GM18870 (cell line): Measurements from ENCODE around the gene HDAC7.

Experiments
- ATAC-seq: cut with Tn5 transposase; IDR thresholded peaks from one replicate; pipeline ENCODE4 v1.9.1; 2021; ENCODE audit warnings: moderate library complexity; ENCODE audit not compliant: unreplicated experiment

Gene HDAC7

DNA sequence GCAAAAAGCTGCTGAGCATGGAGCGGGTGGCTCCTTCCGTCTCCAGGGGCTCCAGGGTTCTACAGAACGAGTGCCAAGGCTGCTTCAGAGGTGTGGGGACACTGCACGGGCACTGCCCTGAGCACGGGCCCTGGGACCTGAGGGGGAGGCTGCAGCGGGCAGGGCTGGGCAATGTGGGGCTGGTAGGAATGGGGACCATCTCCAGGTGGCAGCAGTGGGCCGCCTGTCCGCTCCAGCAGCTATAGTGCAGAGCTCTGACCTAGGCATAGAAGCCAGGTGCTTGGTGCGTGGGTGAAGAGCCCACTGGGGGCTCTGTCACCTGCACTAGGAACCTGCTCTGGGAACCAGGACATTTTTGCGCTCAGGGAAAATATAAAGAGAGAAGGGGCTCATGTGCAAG, 22.3 kb downstream of the HDAC7 start:
- ATAC-seq, result no peak

DNA sequence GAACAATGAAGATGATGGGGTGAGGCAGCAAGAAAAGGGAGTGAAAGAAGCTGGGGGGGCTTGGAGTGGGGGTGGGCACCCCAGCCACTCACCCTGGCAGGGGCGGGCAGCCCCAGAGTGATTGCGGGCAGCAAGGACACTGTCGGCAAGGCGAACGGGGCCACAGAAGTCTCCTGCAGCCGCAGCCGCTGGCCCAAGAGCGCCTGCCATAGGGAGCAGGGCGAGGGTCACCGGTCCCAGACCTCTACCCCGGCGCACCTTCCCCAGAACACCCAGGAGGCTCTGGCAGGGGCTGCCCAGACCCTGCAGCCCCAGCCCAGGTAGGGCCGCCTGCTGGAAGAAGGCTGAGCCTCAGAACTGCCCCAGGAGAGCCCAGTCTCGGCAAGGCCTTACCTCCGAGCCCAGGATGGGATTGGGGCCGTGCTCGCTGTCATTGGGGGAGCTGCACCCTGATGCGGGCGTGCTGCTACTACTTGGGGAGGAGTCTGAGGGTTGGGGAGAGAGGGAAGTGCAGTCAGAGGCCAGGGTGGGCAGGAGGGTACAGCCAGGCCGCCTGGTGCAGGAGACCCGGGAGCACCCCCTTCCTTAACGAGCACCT, 23.8 kb downstream of the HDAC7 start:
- ATAC-seq, result no peak

DNA sequence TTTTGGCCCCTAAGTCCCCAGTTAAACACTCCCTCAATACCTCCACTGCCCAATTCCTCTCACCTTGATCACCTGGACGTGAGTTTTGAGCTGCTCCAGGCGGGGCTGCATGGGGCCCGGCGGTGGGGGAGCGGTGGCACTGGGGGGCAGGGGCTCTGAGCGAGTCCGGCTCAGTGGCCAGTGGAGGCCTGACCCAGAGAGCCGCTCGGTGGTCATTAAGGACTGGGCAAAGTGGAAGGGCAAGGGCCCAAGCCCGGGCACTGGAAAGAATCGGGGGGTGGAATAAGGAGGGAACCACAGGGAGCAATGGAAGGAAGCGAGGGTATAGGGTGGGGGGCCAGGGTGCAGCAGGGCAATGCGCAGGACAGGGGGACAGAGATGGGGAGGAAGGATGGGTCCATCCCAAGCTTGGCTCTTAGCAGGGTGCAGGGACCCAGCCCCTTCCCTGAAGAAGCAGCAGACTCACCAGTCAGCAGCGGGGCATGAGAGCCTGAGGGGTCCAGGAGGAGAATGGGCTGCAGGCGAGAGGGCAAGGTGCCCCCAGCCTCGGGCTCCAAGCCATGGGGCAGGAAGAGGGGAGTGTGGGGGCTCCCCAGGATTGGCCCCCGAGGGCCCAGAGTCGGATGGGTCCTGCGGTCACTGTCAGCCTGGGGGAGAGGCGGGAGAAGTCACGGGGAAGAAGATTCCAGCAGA, 24.4 kb downstream of the HDAC7 start:
- no peak for ATAC-seq

GRCh38 chr12:47794679-47795078, 25.0 kb downstream of the HDAC7 start:
- no peak for ATAC-seq

DNA sequence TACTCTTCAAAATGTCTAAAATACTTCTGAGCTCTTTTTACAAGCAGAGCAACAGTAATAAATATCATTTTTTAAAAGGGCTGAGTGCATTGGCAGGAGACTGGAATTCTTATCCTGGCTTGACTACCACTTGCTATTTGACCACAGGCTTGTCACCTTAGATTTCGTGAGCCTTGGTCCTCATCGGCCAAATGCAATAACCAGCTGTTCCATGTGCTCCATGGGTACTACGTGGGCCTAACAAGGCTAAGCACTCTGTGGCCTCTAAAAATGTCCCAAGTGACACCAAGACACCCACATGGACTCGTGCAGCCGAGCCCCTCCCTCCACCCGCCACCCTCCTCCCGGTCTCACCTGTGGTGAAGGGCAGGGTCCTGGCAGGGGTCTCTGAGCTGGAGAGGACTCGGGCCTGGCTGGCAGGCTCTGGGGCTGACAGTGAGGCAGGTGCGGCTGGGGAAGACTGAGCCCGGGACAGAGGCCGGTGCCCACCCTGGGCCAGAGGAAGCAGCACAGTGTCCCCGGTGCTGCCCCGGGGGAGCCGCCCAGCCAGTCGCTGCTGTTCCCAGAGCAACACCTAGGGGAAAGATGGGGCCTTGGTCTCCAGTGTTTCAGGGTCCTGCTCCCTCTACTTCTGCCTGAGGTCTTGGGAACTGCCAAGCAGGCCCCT, 26.6 kb downstream of the HDAC7 start:
- no peak for ATAC-seq

DNA sequence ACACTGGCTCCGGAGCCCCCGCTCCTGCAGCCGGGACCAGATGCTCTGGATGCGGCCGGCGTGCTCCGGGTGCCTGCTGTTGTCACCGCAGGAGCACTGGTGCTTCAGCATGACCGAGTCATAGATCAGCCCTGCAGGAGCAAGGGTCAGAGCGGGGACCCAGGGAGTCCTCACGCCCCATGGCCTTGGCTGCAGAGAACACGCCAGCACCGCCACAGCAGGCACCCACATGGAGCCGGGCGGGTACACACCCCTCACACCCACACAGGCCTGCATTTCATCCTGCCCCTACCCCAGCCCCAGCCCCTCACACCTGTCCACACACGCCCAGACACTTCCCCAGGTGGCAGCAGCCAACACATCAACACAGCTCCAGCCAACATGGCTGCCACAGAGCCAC, 27.8 kb downstream of the HDAC7 start:
- ATAC-seq, result no peak

DNA sequence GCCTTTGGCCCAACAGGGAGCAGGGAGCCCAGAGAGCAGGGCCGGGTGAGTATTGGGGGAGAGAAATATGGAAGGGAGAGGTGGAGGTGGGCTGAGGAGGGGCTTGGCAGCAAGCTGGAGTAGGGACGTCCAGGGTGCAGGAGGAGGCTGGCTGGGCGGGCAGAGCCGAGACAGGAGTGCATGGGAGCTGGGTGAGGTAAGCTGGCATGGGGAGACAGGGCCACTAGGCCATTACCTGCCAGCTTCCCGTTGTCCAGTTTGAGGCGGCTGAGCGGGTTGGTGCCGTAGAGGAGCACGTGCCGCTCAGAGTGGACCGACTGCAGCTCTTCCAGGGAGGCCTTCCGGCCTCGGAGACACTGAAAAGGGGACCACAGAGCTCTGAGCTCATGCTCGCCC, 28.4 kb downstream of the HDAC7 start:
- no peak for ATAC-seq

GRCh38 chr12:47790676-47791350, 28.9 kb downstream of the HDAC7 start:
- no peak for ATAC-seq

DNA sequence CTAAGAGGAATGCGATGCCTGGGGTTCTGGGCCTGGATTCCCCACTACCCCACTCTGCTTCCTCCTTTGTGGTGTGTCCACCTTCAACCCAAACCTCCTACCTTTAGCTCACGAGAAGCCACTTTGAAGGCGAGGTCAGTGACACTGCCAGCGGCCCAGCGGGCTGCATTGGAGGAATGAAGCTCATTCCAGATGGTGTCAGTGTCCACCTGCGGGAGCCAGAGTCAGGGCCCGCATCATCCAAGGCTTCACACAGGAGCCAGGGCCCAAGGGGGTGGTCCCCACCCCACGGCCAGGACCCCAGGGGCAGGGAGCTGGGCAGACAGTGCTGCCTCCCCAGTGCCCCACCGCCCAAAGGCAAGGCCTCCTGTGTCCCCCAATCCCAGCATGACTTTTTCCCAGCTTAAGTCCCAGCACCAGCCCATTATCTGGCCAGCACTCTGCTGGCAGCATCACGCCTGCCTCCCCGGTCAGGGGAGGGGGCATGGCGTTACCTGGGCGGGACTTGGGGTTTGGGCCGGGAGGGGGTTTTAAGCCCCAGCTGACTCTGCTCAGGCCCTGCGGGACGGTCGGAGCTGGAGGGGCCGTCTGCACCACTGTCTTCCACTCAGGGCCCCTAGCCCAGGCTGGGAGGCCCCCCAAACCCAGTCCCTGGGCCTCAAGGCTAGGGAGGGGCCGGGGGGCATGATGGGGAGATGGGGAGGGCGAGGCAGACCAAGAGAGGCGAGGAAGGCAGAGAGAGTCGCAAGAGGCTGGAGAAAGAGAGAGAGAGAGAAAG, 29.8 kb downstream of the HDAC7 start:
- no peak for ATAC-seq

DNA sequence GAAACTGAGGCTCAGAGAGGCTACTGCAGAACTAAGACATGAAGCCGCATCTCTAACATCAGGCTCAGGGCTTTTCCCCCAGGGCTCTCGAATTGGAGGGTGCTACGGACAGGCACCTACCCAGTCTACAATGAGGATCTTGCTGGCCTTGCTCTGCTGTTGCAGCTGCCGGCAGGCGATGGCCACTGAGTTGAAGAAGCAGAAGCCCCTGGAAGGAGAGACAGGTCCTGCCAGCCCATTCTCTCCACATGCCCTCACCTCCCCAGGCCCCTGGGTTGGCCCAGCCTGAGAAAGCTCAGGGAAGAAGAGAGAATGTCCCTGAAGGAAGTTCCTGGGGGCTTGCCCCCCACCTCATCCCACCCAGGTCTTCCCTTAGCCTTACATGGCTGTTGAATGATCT, 30.6 kb downstream of the HDAC7 start:
- ATAC-seq, result no peak

GRCh38 chr12:47787596-47788319, 31.9 kb downstream of the HDAC7 start:
- no peak for ATAC-seq

DNA sequence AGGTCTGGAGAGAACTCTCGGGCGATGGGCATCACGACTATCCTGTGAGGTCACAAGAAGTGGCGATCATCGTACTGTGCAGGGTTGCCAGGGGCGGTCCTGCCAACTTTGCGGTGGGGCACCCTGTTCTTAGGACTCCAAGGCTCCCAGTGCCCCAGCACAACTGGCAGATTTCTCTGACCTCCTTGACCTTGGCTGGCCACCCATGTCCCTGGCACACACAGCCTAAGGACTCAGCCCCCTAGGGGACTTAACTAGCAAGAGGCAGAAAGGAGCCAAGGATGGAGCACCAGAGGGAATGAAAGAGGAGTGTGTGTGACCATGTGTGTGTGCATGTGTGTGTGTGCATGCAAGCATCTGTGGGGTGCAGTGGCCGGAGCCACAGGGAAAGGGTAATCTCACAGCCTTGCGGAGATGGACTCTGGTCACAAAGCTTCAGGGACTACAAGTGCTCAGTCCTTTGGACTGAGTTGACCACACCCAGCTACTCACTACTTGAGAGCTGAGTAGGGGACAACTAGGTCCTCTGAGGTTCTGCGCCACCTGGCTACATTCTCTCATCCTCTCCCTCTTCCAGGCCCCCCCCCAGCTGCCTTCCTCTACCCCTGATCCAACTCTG, 32.9 kb downstream of the HDAC7 start:
- ATAC-seq, result no peak

DNA sequence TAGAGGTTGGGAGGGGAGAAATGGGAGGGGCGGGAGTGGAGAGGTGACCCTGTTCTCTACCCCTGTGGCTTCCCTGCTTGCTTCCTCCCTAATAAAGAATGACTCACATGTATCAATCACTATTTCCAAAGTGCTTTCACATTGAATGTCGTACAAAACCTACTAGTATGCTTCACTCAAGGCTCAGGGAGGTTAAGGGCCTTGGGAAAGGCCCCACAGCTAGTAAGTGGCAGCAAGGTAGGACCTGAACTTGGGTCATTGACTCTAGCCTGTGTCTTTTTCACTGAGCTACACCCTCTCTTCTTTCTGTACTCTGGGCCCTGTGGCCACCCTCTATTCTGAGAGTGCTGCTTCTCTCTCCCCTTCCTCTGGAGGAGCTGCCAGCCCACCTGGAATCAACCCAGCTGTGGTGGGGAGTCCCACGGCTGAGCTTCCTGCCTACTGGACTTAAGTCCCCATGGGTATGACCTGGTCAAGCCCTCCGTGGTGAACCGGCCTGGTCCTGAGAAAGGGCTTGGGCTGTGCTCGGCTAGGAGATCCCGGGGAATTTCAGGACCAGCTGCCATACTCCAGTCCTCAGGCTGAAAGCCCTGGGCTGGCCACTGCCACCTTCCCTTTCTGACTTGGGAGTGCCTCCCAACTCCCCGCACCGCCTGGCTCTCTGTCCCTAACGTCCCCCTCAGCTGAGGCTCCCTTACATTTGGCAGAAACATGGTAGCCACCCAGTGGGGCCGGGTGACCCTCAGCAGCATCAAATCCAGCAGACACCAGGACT, 33.6 kb downstream of the HDAC7 start:
- ATAC-seq, result no peak

DNA sequence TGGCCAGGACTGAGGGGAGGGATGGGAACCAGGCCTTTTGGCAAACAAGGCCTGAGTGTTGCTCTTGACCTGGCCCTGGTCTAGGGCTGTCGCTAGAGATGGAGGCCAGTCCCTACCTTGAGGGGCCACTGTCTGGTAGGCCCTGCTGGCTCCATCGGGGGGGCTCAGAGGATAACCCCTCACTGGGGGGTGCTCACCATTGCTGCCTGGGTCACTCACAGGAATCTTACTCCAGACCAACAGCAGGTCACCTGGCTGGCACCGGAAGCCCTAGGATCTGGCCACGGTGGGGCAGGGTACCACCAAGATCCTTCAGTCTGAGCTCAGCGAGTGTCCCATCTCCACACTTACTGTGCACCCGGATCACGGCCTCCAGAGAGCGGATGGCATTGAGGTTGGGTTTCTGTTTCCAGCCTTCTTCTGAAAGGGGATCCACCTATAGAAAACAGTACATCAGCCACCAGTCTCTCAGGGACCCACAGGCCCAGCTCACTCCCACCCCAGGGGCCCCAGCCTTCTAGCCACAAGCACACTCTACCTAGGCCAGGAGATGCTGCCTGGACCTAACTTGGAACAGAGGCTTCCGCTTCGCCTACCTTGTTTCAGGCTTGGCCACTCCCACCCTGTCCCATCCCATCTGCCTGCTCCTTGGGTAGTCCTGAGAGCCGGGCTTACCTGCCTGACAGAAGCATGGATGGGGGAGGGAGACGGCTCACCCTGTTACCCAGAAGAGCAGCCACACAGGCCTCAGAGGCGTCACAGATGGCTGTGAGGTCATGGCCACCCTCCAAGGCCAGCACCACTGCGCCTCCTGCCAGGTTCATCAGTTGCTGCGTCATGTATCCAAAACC, 34.4 kb downstream of the HDAC7 start:
- ATAC-seq, result no peak

DNA sequence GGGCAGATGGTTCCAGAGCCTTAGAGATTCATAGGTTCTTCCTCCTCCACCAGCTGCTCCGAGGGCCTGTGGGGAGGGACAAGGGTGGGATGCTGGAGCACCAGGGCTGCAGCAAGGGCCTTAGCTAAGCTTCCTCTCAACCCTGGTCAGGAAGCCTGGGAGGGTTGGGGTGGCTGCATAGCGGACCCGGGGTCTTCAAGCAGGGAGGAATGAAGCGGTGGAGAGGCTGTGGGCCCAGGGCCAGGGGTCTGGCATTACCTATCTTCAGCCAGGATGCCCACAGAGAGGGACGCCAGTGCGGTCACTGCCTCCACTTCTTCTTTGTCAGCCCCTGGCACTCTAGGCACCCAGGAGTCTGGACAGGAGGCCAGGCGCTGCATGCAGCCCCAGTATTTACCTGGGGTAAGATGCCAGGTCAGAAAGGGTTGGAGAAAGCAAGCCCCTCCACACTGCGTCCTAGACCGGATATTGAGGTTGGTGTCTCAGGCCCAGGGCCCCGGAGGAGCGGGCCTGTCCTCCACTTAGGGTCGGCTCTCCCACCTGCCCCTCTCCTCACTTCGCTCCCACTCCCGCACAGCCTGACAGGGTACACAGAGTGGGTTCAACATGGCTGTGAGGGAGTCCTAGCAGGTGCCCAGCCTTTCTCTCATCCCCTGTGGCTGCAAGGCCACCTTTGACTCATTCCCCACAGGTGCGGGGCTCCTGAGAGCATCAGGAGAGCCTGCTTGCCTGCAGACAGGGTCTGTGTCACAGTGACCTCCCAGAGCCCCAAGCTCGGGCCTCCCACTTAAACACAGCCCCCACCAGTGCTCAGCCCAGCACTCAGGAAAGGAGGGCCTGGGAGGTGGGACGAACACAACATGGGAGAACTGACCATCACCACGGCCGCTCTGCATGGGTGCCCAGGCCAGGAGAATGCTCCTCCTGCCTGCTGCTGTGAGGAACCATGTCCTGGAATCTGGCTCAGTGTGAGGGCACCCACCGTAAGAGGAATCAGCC, 35.6 kb downstream of the HDAC7 start:
- ATAC-seq, result no peak

- no peak for ATAC-seq
These were observed 36.5 kb downstream of the HDAC7 start for GRCh38 chr12:47783024-47783755.
